Measurements from ENCODE around the gene FAT2.

DNA sequence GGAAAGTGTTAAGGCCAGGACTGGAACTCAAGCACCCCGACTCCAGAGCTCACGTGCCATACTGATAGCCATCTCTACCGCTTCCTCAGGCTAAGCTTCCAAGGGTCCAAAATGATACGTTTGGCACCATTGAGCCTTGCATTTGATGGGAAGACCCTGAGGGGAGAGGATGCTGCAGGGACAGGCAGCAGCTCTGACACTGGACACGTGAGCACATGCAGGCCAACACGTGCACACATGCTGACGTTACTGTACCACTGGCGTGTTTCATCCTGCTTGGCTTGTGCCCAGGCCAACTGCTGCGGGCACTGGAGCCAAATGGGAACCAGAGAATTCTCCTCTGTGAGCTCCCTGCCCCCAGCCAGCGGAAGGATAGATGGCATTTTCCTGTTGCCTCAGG, 5.2 kb downstream of the FAT2 start:
- TF ChIP-seq, protein P1, sequence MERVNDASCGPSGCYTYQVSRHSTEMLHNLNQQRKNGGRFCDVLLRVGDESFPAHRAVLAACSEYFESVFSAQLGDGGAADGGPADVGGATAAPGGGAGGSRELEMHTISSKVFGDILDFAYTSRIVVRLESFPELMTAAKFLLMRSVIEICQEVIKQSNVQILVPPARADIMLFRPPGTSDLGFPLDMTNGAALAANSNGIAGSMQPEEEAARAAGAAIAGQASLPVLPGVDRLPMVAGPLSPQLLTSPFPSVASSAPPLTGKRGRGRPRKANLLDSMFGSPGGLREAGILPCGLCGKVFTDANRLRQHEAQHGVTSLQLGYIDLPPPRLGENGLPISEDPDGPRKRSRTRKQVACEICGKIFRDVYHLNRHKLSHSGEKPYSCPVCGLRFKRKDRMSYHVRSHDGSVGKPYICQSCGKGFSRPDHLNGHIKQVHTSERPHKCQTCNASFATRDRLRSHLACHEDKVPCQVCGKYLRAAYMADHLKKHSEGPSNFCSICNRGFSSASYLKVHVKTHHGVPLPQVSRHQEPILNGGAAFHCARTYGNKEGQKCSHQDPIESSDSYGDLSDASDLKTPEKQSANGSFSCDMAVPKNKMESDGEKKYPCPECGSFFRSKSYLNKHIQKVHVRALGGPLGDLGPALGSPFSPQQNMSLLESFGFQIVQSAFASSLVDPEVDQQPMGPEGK (CRISPR knock-in tag; IDR thresholded peaks at IDR 0.05; ENCODE audit: borderline replicate concordance), result no peak
- no peak for TF ChIP-seq CSDC2 (CRISPR knock-in tag; IDR thresholded peaks at IDR 0.05)
- TF ChIP-seq, protein P2, sequence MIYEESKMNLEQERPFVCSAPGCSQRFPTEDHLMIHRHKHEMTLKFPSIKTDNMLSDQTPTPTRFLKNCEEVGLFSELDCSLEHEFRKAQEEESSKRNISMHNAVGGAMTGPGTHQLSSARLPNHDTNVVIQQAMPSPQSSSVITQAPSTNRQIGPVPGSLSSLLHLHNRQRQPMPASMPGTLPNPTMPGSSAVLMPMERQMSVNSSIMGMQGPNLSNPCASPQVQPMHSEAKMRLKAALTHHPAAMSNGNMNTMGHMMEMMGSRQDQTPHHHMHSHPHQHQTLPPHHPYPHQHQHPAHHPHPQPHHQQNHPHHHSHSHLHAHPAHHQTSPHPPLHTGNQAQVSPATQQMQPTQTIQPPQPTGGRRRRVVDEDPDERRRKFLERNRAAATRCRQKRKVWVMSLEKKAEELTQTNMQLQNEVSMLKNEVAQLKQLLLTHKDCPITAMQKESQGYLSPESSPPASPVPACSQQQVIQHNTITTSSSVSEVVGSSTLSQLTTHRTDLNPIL (CRISPR knock-in tag; IDR thresholded peaks at IDR 0.05; ENCODE audit: low read depth), result no peak
- TF ChIP-seq ZNF70 (CRISPR knock-in tag; IDR thresholded peaks at IDR 0.05), result no peak
- TF ChIP-seq PPARA (CRISPR knock-in tag; IDR thresholded peaks at IDR 0.05; ENCODE audit: borderline replicate concordance), result no peak
- no peak for TF ChIP-seq GLIS3 (CRISPR knock-in tag; IDR thresholded peaks at IDR 0.05)
- TF ChIP-seq SNAI2 (CRISPR knock-in tag; IDR thresholded peaks at IDR 0.05), result no peak
- peak; percentile 73; the same call in 1 of the 2 replicates for TF ChIP-seq ARNTL (CRISPR knock-in tag; IDR thresholded peaks at IDR 0.05; ENCODE audit: borderline replicate concordance, low read depth)
- TF ChIP-seq ZFP3 (CRISPR knock-in tag; IDR thresholded peaks at IDR 0.05), result no peak
- TF ChIP-seq ZNF8 (CRISPR knock-in tag; IDR thresholded peaks at IDR 0.05), result no peak

Measured in SK-N-SH treated with all-trans-retinoic acid at 6 μM for 48 hours (cell line).